Naive thymus-derived CD4-positive, alpha-beta T cell (primary cell): ENCODE data around the gene SH3GL3. TPM values are rescaled to one million over a fixed set of nuclear protein-coding genes. Genes with fewer than 3 reads are reported as not detected.

Experiments used
- ATAC-seq: fragments of 150-1000 bp; cut with Tn5 transposase; 2 replicates; pipeline ENCODE4 v1.10.0; 2021; ENCODE audit warnings: mild to moderate bottlenecking, moderate library complexity
- CTCF ChIA-PET: fragments of 350-600 bp; sonication (Branson Sonifier 250); formaldehyde crosslinking; loops from one replicate; lab custom pipeline; 2021; ENCODE audit warnings: antibody characterized with exemption; lab: Charles Lee
- POLR2A ChIA-PET: fragments of 350-600 bp; sonication (Branson Sonifier 250); formaldehyde crosslinking; loops from one replicate; lab custom pipeline; 2021; ENCODE audit warnings: antibody characterized with exemption, inconsistent platforms; lab: Charles Lee
- DNase-seq, 9 donors: peaks; one replicate each; pipeline versions ENCODE4 v3.0.0 to v3.0.0-alpha.2; 2020 to 2022; ENCODE audit warnings: mixed read lengths in 1 of 9
- H3K27ac ChIP-seq: one replicate; pipeline ENCODE4 v1.7.0; 2013; ENCODE audit warnings: mild to moderate bottlenecking, low read depth, low read length, moderate library complexity
- H3K27me3 ChIP-seq, 2 donors: one replicate each; pipeline ENCODE4 v1.7.0; 2013; ENCODE audit warnings: low read length in 2 of 2, mild to moderate bottlenecking in 2 of 2, moderate library complexity in 2 of 2; ENCODE audit not compliant: control insufficient read depth in 2 of 2, insufficient read depth in 2 of 2
- H3K36me3 ChIP-seq, 3 experiments: 1 replicate in 2 of 3; 2 replicates in 1 of 3; pipeline ENCODE4 v1.7.0; 2013; ENCODE audit warnings: low read length in 3 of 3, mild to moderate bottlenecking in 3 of 3, moderate library complexity in 1 of 3; ENCODE audit not compliant: insufficient read depth in 3 of 3, control insufficient read depth in 2 of 3
- H3K4me1 ChIP-seq, 2 donors: one replicate each; pipeline ENCODE4 v1.7.0; 2013; ENCODE audit warnings: low read length in 2 of 2, mild to moderate bottlenecking in 2 of 2, moderate library complexity in 1 of 2; ENCODE audit not compliant: control insufficient read depth in 2 of 2, insufficient read depth in 2 of 2
- H3K4me3 ChIP-seq: 2 replicates; pipeline ENCODE4 v1.7.0; 2013; ENCODE audit warnings: mild to moderate bottlenecking, low read length
- H3K9me3 ChIP-seq, 3 experiments: 1 replicate in 2 of 3; 2 replicates in 1 of 3; pipeline ENCODE4 v1.7.0; 2013; ENCODE audit warnings: low read length in 3 of 3; ENCODE audit not compliant: control insufficient read depth in 2 of 3
- H3K27ac Mint-ChIP-seq, 9 donors: one replicate each; pipeline ENCODE4 v1.8.0; 2020 to 2022; ENCODE audit warnings: mixed read lengths in 9 of 9, mild to moderate bottlenecking in 8 of 9, moderate library complexity in 5 of 9, inconsistent platforms in 2 of 9
- H3K27me3 Mint-ChIP-seq, 5 donors: one replicate each; pipeline ENCODE4 v1.8.0; 2021 to 2022; ENCODE audit warnings: mixed read lengths in 5 of 5, mild to moderate bottlenecking in 1 of 5
- H3K36me3 Mint-ChIP-seq, 5 donors: one replicate each; pipeline ENCODE4 v1.8.0; 2020 to 2022; ENCODE audit warnings: mixed read lengths in 5 of 5, mild to moderate bottlenecking in 3 of 5, inconsistent platforms in 1 of 5
- H3K4me1 Mint-ChIP-seq, 7 donors: one replicate each; pipeline ENCODE4 v1.8.0; 2020 to 2022; ENCODE audit warnings: mixed read lengths in 7 of 7, mild to moderate bottlenecking in 3 of 7, inconsistent platforms in 1 of 7
- H3K4me3 Mint-ChIP-seq, 10 donors: one replicate each; pipeline ENCODE4 v1.8.0; 2020 to 2022; ENCODE audit warnings: mild to moderate bottlenecking in 10 of 10, mixed read lengths in 10 of 10, moderate library complexity in 6 of 10, inconsistent platforms in 2 of 10
- H3K9me3 Mint-ChIP-seq, 11 donors: one replicate each; pipeline ENCODE4 v1.8.0; 2020 to 2022; ENCODE audit warnings: mixed read lengths in 11 of 11, mild to moderate bottlenecking in 4 of 11, inconsistent platforms in 1 of 11, moderate library complexity in 1 of 11
- intact Hi-C, 2 donors: fragments of 100-400 bp; cut with micrococcal nuclease; formaldehyde crosslinking; loops; one replicate each; pipeline ENCODE4 v1.15.1; 2023
- polyA plus RNA-seq, 2 donors: library from polyadenylated mRNA; unstranded; fragments of 300-500 nt; fragmentation: Illumina TruSeq; gene quantifications; one replicate each; pipeline ENCODE4 v1.2.3, GENCODE V29; 2021
- total RNA-seq, 6 experiments: library from RNA in 5 of 6; stranded (reverse) in 5 of 6; gene quantifications; 1 replicate in 5 of 6; 2 replicates in 1 of 6; pipeline ENCODE4 v1.2.3 and lab custom pipeline; 2021 to 2026

SH3GL3 gene
- total and polyA plus RNA-seq, 7 experiments from 2014 or later: not detected

DNA sequence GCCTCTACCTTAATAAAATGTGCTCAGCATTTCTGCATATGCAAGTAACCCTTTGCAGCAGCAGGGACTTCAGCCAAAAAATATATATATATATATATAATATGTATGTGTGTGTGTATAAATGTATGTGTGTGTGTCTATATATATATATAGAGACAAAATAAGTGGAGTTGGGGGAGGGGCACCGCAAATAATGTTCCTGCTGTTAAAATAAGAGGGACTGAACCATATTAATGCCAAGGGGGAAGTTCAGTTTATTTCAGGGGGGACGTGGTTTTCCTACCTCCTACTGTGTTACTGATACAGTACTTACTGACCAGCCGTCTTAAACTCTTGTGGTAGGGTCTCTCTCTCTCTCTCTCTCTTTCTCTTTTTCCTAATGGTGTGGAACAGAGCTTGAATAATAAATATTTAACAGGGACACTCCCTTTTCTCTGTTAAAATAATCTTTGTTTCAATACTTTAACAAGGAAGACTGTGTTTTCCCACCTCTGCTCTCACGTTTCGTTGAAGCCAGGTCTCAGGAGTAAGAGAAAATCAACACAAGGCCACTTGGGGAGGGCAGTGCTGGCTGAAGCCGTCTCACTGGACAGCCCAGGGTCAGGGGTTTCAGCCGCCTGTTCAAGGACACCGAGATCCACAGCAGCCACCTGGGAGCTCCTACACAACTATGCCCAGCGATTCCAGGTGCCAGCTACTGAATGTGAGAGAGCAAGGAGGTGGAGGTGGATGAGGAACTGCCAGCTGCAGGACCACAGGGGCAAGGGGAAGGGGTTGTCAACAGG, 164.0 kb downstream of the SH3GL3 start:
- intact Hi-C loops: no loop called here

DNA sequence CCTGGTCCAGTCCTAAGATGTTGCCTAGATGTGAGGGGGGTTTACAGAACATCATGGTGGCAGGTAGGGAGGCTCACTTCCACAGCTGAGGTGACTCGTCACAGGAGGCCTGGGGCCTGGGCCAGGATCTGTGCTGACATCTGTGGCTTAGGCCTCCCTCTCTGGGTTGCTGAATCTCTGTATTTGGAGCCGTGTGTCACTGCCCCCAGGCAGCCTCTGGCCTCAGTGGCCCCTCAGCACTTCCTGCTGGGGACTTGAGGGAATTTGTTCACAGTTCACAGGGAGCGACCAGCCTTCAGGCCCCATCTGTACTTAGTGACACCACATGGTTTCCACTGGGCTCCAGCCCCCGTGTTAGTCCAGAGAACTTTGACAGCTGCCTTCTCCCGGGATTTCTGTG, 165.1 kb downstream of the SH3GL3 start:
- H3K27ac Mint-ChIP-seq: no peak overlapping the region
- no peaks in the 10 kb centered on the region for H3K9me3 ChIP-seq
- CTCF ChIA-PET: no interaction called here

More for the DNA sequence above, 164.0 kb downstream of the SH3GL3 start:
- Histone ChIP-seq H3K4me1 (no peaks in the 10 kb centered on the region), H3K27ac (no peak overlapping the region), H3K27me3 (no peaks in the 10 kb centered on the region), H3K9me3 (no peaks in the 10 kb centered on the region), H3K36me3 (no peaks in the 10 kb centered on the region), H3K4me3 (no peak overlapping the region)
- DNase-seq: no peak
- no peaks in the 10 kb centered on the region for H3K36me3 Mint-ChIP-seq
- no peak overlapping the region for H3K27ac Mint-ChIP-seq
- ChIA-PET POLR2A (no interaction called here), CTCF (no interaction called here)
- peaks cover 0 to 4% (median 0%) of the 10 kb centered on the region in 11 donors for H3K9me3 Mint-ChIP-seq
- no peak overlapping the region for H3K4me3 Mint-ChIP-seq
- ATAC-seq: no peak
- no peaks in the 10 kb centered on the region for H3K4me1 Mint-ChIP-seq
- H3K27me3 Mint-ChIP-seq: peaks cover 2 to 49% (median 12%) of the 10 kb centered on the region in 5 donors

DNA sequence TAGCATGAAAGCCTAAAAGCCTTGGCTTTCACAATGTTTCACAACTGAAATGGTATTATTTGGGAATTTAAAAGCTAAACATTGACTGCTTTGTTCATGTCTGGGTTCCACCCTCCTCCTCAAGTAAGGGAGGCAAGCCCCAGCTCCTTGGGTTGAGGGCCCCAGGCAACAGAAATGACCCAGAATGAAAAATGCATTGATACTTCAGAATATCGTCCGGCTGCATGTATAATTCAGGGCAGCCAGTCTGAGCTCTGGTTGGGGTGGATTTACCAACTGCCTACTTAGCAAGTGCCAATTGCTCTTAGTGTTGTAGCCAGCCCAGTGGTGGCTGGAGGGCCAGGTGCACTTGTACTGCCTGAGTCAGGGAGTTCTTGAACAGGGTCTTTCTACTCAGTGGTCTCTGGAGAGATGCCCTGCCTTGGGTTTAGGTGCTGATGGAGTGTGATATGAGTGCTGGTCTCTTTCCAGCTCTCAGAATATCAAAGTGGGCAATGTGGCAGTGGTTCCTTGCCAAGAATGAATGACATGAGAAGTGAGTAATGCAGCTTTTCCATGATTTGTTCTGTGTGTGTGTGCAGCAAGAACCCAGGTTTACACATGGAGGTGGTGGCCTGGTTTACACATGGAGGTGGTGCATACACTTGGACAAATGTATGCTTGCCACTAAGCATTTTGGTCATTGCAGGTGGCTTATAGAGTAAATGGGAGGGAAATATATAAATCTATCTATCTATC, 165.9 kb downstream of the SH3GL3 start:
- H3K36me3 Mint-ChIP-seq: no peaks in the 10 kb centered on the region
- ATAC-seq (no peak), DNase-seq (no peak)
- H3K4me3 Mint-ChIP-seq: no peak overlapping the region
- H3K4me1 Mint-ChIP-seq: no peaks in the 10 kb centered on the region
- no peaks in the 10 kb centered on the region for H3K4me1 ChIP-seq
- no peaks in the 10 kb centered on the region for H3K36me3 ChIP-seq
- intact Hi-C loops: no loop called here
- no peaks in the 10 kb centered on the region for H3K9me3 ChIP-seq
- no peak overlapping the region for H3K27ac ChIP-seq
- H3K9me3 Mint-ChIP-seq: peaks cover 0 to 4% (median 0%) of the 10 kb centered on the region in 11 donors
- no peak overlapping the region for H3K4me3 ChIP-seq
- no peak overlapping the region for H3K27ac Mint-ChIP-seq
- ChIA-PET POLR2A (no interaction called here), CTCF (no interaction called here)
- no peaks in the 10 kb centered on the region for H3K27me3 ChIP-seq
- H3K27me3 Mint-ChIP-seq: peaks cover 0 to 43% (median 10%) of the 10 kb centered on the region in 5 donors

More for the DNA sequence above, 165.1 kb downstream of the SH3GL3 start:
- no peaks in the 10 kb centered on the region for H3K4me1 ChIP-seq
- Mint-ChIP-seq H3K4me3 (no peak overlapping the region), H3K27me3 (peaks cover 0 to 43% (median 12%) of the 10 kb centered on the region in 5 donors), H3K4me1 (no peaks in the 10 kb centered on the region), H3K36me3 (no peaks in the 10 kb centered on the region), H3K9me3 (peaks cover 0 to 4% (median 0%) of the 10 kb centered on the region in 11 donors)
- ATAC-seq (no peak), DNase-seq (no peak)
- H3K27me3 ChIP-seq: no peaks in the 10 kb centered on the region
- POLR2A ChIA-PET: no interaction called here
- intact Hi-C loops: no loop called here
- H3K36me3 ChIP-seq: no peaks in the 10 kb centered on the region
- no peak overlapping the region for H3K27ac ChIP-seq
- H3K4me3 ChIP-seq: no peak overlapping the region

DNA sequence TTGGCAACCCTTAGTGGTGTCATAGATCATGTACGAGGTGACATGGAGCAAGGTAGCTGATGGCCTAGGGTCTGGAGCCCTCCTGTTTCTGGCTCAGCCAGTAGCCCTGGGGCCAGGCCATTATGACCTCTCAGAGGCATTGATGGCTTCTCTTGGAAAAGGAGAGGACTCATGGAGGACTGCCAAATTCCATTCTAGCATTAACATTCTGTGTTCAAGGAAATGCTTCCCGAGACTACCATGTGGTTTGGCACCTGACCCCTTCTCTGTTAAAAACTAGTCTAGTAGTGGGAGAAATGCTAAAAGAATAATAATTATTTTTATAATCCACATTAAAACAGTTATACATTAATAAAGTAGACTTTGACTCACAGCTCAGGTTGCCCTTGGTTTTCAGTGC, 166.6 kb downstream of the SH3GL3 start:
- intact Hi-C loops: no loop called here
- Histone ChIP-seq H3K4me3 (no peak overlapping the region), H3K36me3 (no peaks in the 10 kb centered on the region), H3K4me1 (no peaks in the 10 kb centered on the region), H3K27me3 (no peaks in the 10 kb centered on the region), H3K9me3 (no peaks in the 10 kb centered on the region), H3K27ac (no peak overlapping the region)
- H3K27me3 Mint-ChIP-seq: peaks cover 0 to 46% (median 7%) of the 10 kb centered on the region in 5 donors
- CTCF ChIA-PET: no interaction called here
- no peaks in the 10 kb centered on the region for H3K36me3 Mint-ChIP-seq
- DNase-seq (no peak), ATAC-seq (no peak)
- H3K4me1 Mint-ChIP-seq: no peaks in the 10 kb centered on the region
- H3K4me3 Mint-ChIP-seq: no peak overlapping the region
- peaks cover 0 to 4% (median 0%) of the 10 kb centered on the region in 11 donors for H3K9me3 Mint-ChIP-seq
- H3K27ac Mint-ChIP-seq: no peak overlapping the region
- POLR2A ChIA-PET: no interaction called here

DNA sequence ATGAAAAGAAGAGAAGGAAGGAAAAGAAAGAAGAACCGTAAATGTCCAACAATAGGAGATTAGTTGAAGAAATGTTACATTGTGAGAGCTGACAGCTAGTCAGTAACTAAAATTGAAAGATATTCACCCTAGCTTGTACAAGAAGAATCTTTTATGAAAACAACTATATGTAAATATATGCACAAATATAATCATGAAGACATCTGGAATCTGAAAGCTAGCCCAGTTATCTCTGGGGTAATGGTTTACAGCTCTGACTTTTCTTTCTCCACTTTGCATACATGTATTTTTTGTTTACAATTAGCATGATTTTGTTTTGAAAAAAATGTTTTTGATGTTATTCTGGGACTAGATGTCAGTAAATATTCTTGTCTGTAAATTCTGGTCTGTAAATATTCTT, 169.7 kb downstream of the SH3GL3 start:
- H3K27me3 ChIP-seq: no peaks in the 10 kb centered on the region
- ChIA-PET CTCF (no interaction called here), POLR2A (no interaction called here)
- ATAC-seq (no peak), DNase-seq (no peak)
- Mint-ChIP-seq H3K27me3 (peaks cover 0 to 30% (median 7%) of the 10 kb centered on the region in 5 donors), H3K4me1 (no peaks in the 10 kb centered on the region), H3K4me3 (no peak overlapping the region), H3K27ac (no peak overlapping the region), H3K36me3 (no peaks in the 10 kb centered on the region), H3K9me3 (peaks cover 0 to 6% (median 0%) of the 10 kb centered on the region in 11 donors)
- H3K27ac ChIP-seq: no peak overlapping the region
- no peaks in the 10 kb centered on the region for H3K4me1 ChIP-seq
- no peak overlapping the region for H3K4me3 ChIP-seq
- H3K9me3 ChIP-seq: no peaks in the 10 kb centered on the region
- intact Hi-C loops: no loop called here
- no peaks in the 10 kb centered on the region for H3K36me3 ChIP-seq

DNA sequence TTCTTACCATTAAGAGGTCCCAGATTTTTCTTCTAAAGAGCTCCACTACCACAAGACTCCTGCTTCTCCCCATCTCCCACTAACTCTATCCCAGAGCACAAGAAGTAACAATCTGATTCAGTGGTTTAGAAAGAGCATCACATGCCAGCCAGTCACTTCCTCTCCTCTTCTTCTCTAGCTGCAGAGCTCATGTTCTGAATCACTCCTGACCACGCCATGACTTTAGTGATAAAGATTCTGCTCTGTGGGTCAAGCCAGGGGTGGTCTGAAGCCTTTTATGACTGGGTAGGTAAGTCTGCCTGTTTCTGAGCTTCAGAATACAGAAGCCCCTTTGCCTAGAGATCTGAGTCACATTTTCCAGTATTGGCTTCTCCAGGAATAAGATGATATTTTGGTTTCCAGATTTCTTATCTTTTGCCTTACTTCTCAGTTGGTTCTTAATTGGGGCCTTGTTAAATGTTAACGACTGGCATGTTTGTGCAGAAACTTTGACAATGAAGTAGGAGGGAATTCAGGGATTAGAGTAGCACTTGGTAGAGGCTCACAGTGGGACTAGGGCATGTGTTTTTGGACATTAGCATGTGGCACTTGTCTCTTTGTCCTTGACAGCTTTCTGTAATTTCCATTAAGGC, 179.1 kb downstream of the SH3GL3 start:
- ChIA-PET POLR2A (no interaction called here), CTCF (no interaction called here)
- Mint-ChIP-seq H3K36me3 (no peaks in the 10 kb centered on the region), H3K4me3 (no peak overlapping the region), H3K9me3 (peaks cover 0 to 8% (median 2%) of the 10 kb centered on the region in 11 donors), H3K4me1 (no peaks in the 10 kb centered on the region), H3K27me3 (peaks cover 0 to 15% (median 5%) of the 10 kb centered on the region in 5 donors), H3K27ac (no peak overlapping the region)
- no peak for DNase-seq
- no peaks in the 10 kb centered on the region for H3K4me1 ChIP-seq
- no peak overlapping the region for H3K27ac ChIP-seq
- H3K4me3 ChIP-seq: no peak overlapping the region
- H3K27me3 ChIP-seq: no peaks in the 10 kb centered on the region
- no peaks in the 10 kb centered on the region for H3K9me3 ChIP-seq
- intact Hi-C loops: no loop called here
- H3K36me3 ChIP-seq: no peaks in the 10 kb centered on the region
- ATAC-seq: no peak
